ENCODE measurements around the gene TUSC2. TPM values are rescaled to one million over a fixed set of nuclear protein-coding genes. Genes with fewer than 3 reads are reported as not detected.
A peak's percentile ranks its signal among the peaks of the same experiment; 100 is the strongest.

Gene TUSC2
- total and polyA plus RNA-seq, 10 of the 15 experiments (the other 5 are each of a cell fraction or from before 2014, with no cell fraction given) = 4.0 to 73.8 (median 34.3) TPM

DNA sequence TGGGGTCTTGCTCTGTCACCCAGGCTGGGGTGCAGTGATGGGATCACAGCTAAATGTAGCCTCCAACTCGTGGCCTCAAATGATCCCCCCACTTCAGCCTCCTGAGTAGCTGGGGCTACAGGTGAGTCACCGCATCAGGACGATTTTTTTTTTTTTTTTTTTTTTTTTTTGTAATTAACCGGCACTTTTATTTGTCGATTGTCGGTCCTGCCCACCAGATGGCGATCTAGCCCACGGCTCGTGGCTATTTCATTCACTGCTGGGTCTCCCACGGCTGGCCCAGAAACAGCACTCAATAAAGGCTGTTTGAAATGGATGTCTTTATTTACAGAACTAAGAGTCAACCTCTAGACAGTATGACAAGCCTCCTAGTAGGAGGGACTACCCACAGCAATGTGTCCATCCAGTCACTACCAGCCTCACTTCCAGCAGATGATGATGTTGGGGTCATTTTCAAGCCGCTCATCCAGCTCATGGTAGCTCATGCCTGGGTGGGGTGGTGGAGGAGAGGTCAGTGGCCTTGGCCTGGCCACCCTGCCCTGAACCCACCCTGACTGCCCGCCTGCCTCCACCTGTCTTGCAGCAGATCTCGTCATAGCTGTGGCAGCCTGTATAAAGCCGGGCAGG lies 19.3 kb upstream of the TUSC2 start (continued):
- TF ChIP-seq CTCF (IDR thresholded peaks at IDR 0.05 in 2 of 3, conservative IDR thresholded peaks at IDR 0.05 in 1 of 3; ENCODE audit: control insufficient read depth in 2 of 3, extremely low read depth in 1 of 3, insufficient read depth in 1 of 3, low read depth in 3 of 3, low read length in 3 of 3) (peak; percentile 57 to 69 (median 61)), RUNX3 (IDR thresholded peaks at IDR 0.05; ENCODE audit: low read length) (0 out of 2 replicates have a peak, but pooled peaks have one; percentile 14), NFIC (IDR thresholded peaks at IDR 0.05; ENCODE audit: low read depth, low read length) (no peak), RAD21 (IDR thresholded peaks at IDR 0.05; ENCODE audit: insufficient read depth, low read depth, low read length) (peak; percentile 71), PAX8 (IDR thresholded peaks at IDR 0.05) (no peak), KLF5 (IDR thresholded peaks at IDR 0.05; ENCODE audit: partially characterized antibody) (no peak), ZNF24 (IDR thresholded peaks at IDR 0.05) (no peak), ZNF207 (IDR thresholded peaks at IDR 0.05; ENCODE audit: borderline replicate concordance) (no peak), CHD4 (IDR thresholded peaks at IDR 0.05) (no peak), NR2C1 (IDR thresholded peaks at IDR 0.05) (no peak), DPF2 (IDR thresholded peaks at IDR 0.05) (no peak), REST (IDR thresholded peaks at IDR 0.05; ENCODE audit: low read depth, low read length) (no peak), CEBPB (IDR thresholded peaks at IDR 0.05; ENCODE audit: borderline replicate concordance in 1 of 2, low read depth in 2 of 2, low read length in 2 of 2) (no peak), SMC3 (IDR thresholded peaks at IDR 0.05; ENCODE audit: borderline replicate concordance, low read length) (peak; percentile 44; the same call in 1 of the 2 replicates), EZH2 (IDR thresholded peaks at IDR 0.05; ENCODE audit: borderline replicate concordance, control insufficient read depth, low read depth, low read length) (no peak), NR2C2 (IDR thresholded peaks at IDR 0.05; ENCODE audit: borderline replicate concordance, control insufficient read depth, insufficient read length, low read depth) (no peak), HDAC2 (IDR thresholded peaks at IDR 0.05) (no peak), RCOR1 (conservative IDR thresholded peaks at IDR 0.05; ENCODE audit: low read depth, low read length) (no peak), FOS (IDR thresholded peaks at IDR 0.05; ENCODE audit: borderline replicate concordance, extremely low read depth, insufficient read length) (no peak)
- TF ChIP-seq, protein P1, sequence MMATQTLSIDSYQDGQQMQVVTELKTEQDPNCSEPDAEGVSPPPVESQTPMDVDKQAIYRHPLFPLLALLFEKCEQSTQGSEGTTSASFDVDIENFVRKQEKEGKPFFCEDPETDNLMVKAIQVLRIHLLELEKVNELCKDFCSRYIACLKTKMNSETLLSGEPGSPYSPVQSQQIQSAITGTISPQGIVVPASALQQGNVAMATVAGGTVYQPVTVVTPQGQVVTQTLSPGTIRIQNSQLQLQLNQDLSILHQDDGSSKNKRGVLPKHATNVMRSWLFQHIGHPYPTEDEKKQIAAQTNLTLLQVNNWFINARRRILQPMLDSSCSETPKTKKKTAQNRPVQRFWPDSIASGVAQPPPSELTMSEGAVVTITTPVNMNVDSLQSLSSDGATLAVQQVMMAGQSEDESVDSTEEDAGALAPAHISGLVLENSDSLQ (IDR thresholded peaks at IDR 0.05) = no peak
- TF ChIP-seq, protein P2, sequence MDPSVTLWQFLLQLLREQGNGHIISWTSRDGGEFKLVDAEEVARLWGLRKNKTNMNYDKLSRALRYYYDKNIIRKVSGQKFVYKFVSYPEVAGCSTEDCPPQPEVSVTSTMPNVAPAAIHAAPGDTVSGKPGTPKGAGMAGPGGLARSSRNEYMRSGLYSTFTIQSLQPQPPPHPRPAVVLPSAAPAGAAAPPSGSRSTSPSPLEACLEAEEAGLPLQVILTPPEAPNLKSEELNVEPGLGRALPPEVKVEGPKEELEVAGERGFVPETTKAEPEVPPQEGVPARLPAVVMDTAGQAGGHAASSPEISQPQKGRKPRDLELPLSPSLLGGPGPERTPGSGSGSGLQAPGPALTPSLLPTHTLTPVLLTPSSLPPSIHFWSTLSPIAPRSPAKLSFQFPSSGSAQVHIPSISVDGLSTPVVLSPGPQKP (IDR thresholded peaks at IDR 0.05; ENCODE audit: low read depth, low read length) = no peak
